ENCODE measurements around the gene RIN1.

RIN1 gene

GRCh38 chr11:66282468-66283455, 53.5 kb downstream of the RIN1 start:
- DNase-seq (ENCODE audit: low spot score), result peak; percentile 98
